Panc1 (cell line): ENCODE results near the gene ROR1.

Experiments used
- CTCF ChIP-seq: fragments of 450-650 bp; IDR thresholded peaks from 2 replicates; pipeline ENCODE4 v1.5.1; 2017; ENCODE audit warnings: mild to moderate bottlenecking
- POLR2AphosphoS5 ChIP-seq: IDR thresholded peaks from 2 replicates; pipeline ENCODE4 v1.6.1; 2012; ENCODE audit warnings: mild to moderate bottlenecking, low read depth, low read length, moderate library complexity
- SIN3A ChIP-seq: IDR thresholded peaks from 2 replicates; pipeline ENCODE4 v1.6.1; 2012; ENCODE audit warnings: low read depth, mild to moderate bottlenecking, low read length, moderate library complexity, borderline replicate concordance; ENCODE audit not compliant: insufficient read depth

- no peak for TF ChIP-seq POLR2AphosphoS5
- TF ChIP-seq CTCF: no peak
- TF ChIP-seq SIN3A: no peak
Observed at GRCh38 chr1:63845346-63845745, 71.5 kb downstream of the ROR1 start.
